ENCODE data around the gene RTP4.

DNA sequence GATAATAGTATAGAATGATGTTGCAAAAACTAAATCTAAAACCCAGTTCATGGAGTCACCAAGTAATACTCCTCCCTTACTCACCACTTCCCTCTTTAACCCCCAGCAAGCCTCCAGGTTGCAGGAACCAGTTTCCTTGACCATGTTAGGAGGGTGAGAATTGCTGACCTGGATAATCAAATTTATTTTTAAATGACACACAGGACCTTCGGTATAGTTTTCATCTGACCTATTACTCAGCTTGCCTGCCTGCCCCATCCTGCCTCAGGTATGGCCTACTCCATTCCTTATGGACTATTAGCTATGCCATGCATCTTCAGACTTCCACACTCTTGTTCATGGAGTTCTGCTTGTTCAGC, 883 bp downstream of the RTP4 start:
- TF ChIP-seq JUND (IDR thresholded peaks at IDR 0.05; ENCODE audit: low read depth, low read length) (no peak), ZNF384 (IDR thresholded peaks at IDR 0.05; ENCODE audit: borderline replicate concordance, low read depth, low read length) (no peak), TCF3 (IDR thresholded peaks at IDR 0.05; ENCODE audit: borderline replicate concordance, insufficient read depth, low read depth, low read length) (no peak)
- TF ChIP-seq, protein P1, sequence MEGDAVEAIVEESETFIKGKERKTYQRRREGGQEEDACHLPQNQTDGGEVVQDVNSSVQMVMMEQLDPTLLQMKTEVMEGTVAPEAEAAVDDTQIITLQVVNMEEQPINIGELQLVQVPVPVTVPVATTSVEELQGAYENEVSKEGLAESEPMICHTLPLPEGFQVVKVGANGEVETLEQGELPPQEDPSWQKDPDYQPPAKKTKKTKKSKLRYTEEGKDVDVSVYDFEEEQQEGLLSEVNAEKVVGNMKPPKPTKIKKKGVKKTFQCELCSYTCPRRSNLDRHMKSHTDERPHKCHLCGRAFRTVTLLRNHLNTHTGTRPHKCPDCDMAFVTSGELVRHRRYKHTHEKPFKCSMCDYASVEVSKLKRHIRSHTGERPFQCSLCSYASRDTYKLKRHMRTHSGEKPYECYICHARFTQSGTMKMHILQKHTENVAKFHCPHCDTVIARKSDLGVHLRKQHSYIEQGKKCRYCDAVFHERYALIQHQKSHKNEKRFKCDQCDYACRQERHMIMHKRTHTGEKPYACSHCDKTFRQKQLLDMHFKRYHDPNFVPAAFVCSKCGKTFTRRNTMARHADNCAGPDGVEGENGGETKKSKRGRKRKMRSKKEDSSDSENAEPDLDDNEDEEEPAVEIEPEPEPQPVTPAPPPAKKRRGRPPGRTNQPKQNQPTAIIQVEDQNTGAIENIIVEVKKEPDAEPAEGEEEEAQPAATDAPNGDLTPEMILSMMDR (IDR thresholded peaks at IDR 0.05 in 2 of 3, conservative IDR thresholded peaks at IDR 0.05 in 1 of 3; ENCODE audit: control insufficient read depth in 2 of 3, extremely low read depth in 1 of 3, insufficient read depth in 1 of 3, low read depth in 3 of 3, low read length in 3 of 3), result no peak
